Activated CD4-positive, alpha-beta T cell treated with anti-CD3 and anti-CD28 coated beads, Interleukin-2, amount 50 U/mL, for 24 hours (primary cell): ENCODE results near the gene FYB1.

Source experiments
- DNase-seq, 2 donors: peaks; one replicate each; pipeline ENCODE4 v3.0.0-alpha.2; 2020; ENCODE audit warnings: low read depth in 1 of 2, low spot score in 1 of 2

FYB1 gene

DNA sequence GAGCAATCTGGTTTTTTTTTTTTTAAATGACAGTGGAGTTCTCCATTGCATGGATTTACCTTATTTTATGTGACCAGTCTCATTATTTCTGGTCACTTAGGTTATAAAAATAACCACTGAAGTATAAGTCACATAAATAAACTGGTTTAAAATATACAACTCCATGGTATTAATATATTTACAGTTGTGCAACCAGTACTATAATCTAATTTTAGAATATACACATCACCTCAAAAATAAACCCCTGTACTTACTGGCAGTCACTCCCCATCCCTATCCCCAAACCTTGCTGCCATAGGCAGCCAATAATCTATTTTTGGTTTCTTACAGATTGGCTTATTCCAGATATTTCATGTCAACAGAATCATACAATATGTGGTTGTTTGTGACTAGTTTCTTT is 57.8 kb downstream of the FYB1 start:
- DNase-seq = no peak

DNA sequence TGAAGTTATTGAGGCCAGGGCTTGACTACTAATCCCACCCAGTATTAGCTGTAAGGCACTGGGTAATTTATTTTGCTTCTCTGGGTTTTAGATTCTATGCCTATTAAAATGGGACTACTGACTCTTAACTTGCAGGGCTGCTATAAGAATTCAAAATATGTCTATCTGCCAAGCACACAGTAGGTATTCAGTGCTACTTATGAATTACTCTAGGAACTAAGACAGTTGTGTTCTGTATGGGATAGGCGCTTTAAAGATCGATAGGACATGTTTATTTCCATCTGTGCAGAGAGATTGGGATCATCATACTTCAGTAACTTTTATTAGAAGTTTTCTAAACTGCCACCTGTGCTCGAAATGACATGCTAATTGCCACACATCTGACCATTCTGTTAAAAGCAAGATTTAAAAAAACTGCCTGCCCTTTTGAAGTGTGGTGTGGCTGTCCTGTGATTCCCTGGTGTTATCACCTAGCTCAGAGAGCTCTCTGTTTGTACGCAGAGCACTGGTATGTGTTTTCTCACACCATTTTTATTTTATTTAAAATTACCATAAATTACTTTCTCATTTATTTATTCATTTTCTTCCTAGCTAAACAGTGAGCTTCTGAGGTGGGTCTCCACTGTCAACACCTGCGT is 58.7 kb downstream of the FYB1 start:
- DNase-seq = no peak

DNA sequence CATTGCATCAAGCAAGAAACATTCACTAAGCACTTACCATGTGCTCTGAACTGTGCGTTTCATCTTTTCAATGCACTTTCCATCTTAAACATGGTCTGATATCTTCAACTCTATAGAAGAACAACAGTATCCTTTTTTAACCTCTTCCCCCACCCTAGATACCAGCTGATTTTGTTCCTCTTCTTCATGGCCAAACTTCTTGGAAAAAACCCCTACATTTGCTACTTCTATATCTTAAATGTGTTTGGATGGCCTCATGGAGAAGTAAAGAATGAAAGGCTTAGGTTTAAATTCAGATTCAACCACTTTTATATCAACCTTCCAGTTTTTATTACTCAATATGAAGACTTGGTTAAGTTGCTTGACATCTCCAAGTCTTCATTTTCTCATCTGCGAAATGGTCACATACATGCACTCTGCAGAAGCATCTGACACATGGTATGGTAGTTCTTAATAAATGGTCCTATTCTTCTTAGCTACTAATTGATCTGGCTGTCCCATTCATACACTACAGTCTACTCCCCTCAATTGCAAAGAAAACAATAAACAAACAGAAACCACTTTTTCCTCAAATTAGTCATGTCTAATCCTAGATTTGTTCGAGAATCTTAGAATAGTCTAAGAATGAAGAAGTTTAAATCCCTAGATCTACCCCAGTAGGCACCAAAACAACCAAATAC is 59.4 kb downstream of the FYB1 start:
- DNase-seq = no peak

DNA sequence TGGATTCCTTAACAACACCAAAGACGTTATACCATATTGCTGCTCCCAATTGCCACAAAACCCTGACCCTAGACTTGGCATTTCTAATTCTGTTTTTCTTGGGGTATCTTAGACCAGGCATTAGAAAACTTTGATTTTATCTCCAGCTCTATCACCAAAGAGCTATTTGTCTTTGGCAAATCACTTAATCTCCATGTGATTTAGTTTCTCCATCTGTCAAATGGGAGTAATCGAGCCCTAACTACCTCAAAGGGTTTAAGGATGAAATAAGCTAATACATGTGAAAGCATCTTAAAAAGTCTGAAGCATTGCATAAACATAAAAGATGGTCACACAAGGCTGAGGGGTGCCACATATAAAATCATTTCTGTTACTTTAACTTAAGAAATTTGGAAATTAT is 60.6 kb downstream of the FYB1 start:
- DNase-seq = no peak

DNA sequence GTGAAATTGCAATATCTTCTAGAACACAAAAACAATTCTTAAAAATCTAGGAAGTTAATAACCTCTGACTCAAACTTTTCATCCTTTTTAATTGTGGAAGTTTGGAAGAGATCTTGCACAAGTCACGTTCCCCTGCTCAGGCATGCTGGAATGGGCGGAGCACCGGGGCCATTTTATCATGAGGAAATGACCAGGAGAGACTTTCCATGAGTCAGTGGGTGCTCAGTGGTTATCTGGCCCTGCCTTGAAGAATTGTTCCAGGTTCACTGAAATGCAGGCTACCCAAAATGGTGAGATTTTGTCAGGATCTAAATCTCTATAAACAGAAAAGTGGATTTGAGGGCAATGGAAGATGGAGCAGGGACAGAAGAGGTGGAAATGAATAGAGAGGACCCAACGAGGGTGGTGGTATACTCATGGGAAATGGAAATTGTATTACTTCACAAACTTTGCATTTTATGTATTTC is 61.2 kb downstream of the FYB1 start:
- no peak for DNase-seq

DNA sequence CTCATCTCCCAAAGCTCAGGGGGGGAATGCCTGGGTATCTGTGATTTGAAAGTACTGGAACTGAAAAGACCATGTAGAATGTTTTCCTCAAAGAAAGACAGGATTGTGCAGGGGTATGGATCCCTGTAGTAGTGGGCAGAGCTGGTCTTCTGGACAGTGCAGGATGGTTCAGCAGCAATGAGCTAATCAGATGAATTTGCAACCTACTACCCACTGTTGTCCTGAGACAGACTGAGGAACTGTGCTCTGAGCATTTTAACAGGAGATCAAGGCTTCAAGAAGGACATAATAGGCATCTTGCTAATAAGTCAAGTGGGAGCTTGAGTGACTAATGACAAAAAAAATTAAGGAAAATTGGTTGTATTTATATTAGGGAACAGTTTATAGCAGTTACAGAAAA is 61.7 kb downstream of the FYB1 start:
- no peak for DNase-seq

DNA sequence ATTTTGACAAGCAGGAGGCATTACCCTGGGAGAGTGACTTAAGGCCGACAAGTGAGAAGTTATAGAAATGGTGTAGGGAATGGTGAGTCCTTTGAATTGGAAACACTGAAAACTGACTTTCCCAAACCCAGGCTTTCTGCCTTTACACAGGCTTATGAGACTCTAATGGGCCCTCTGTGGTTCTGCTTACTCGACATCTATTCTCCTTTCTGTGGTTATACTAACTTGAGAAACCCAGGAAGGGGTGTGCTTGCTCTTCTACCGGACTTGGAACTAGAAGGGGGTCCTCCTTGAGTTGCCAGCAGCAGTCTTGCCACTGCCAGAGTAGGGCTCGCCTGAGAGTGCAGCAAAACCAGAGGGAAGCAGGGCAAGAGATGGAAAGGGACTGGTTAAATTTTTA is 63.3 kb downstream of the FYB1 start:
- no peak for DNase-seq

DNA sequence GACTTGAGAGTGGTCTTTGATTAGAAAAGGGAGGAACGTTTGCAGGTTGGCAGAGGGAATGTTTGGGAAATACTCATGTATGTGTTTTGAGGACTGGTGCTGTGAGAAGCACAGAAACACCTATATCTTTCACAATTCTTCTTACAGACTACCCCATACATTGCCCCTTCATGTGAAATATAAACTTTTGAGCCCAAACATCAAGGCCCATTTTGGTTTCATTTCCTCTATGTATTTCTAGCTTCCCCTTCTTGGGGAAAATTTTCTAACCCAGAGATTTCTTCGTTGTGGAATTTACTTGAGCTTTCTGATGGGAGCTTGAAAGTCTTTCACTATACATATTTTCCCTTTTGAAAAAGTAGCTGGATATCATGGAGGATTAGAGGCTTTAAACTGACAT is 67.6 kb downstream of the FYB1 start:
- DNase-seq = no peak

DNA sequence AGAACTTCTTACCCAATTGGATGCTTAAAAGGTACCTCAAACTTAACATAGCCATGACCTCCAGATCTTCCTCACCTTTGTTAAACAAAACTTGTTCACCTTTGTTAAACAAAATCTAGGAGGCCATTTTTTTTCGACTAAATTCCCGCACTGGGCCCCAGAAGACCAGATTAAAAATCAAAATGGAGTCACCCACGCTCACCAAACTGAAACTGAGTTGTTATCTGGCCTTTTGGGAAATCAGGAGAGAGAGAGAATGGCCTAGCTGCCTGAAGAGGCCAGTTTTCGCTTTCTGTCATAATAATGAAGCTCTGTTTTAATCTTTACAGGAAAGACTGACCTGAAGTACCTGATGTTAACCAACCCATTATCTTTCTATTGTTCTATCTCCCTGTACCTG is 69.4 kb downstream of the FYB1 start:
- DNase-seq = no peak

DNA sequence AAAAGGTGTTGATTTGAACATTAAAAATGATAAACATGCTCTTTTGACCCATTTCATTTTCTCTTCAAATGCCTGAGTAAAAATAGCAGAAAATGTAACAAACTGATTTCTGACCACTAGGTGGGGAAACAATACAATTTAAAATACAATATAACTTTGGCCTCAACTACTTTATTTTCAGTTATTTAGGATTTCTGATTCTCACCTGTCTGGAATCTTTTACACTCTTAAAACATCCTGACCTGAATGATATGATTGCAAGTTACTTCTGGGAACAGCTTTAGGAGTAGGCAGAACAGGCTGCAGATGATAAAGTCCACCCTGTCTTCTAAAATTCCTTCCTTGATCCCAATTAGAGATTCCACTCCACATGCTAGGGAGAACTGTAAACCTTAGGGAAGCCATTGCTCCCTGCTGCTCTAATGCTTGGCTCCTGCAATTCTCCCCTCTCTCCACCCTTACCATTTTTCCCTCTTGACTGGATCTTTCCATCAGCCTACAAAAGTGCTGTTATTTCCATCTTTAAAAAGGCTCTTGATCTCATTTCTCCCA is 70.3 kb downstream of the FYB1 start:
- DNase-seq = no peak

DNA sequence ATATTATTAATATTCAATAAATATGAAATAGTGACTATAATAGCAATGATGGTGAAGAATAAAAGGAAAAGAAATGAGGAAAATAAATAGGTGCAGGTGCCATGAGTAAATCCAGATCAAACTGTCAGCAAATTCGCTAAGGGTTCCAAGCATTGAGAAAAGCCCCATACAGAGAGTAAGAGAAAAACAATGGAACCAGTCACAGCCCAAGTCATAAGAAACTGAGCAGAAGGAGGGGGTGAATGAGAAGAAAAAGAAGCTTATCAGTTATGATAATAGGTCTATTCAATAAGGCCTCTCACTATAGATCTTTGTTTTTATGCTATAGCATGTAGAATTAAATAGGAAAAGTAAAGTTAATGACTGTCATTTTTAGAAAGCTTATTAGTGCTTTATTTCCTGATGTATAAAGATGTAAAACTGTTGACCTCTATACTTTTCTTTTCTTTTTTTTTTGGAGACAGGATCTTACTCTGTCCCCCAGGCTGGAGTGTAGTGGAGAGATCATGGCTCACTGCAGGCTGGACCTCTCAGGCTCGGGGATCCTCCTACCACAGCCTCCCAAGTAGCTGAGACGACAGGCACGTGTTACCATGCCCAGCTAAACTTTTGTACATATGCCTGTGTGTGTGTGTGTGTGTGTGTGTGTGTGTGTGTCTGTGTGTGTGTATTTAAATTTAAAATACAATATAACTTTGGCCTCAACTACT is 72.4 kb downstream of the FYB1 start:
- no peak for DNase-seq

DNA sequence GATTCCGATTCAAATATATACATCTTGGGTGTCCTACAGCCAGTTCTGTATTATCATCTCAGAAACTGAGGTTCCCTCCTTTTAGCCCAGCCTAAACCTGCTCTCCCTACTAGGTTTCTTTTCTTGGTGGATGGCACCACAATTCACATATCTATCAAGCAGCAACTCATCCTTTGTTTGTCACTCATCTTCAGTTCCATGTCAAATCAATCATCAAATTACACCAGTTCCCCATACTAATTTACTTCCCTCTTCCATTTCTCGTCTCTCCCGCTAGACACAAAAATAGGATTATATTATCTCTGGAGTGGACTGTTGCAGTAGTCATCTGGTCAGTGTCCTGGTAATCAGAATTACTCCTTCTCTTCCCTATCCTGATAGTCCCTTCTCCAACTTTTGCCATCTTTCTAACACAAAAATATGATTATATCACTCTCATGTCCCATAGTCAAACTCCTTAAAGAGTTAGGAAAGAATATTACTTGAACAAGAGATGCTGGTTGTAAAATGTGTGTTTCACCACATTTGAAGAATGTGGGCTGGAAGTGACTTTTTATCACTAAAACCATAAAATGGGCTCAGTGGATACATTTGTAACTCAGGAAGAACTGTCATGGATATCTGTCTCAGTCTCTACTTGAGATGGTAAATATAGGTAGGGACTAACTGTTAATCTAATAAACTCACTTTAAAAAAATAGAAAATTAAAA is 76.1 kb downstream of the FYB1 start:
- no peak for DNase-seq

DNA sequence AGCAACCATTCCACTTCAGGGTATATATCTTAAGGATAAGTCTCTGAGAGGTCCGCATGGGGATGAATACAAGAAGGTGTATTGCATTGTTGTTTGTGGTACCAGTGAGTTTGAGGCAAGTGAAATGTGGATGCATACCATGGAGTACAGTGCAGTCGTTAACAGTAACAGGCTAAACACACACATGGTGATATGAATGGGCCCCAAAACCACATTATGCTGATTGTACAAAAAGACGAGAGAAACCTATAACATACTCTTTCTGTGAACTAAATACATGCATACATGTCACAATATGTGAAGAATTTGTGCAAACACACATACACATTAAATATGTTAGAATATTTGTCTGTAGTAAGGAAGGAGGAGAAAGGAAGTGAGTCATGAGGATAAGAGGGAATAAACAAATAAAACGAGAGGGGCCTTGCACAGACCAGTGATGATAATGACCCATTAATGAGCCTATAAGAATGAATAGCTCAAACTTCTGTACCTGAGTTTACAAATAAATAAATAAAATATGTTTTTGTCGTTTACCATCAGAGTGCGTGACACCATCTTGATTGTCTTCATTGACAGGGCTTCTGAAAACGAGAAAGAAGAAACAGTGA is 78.7 kb downstream of the FYB1 start:
- no peak for DNase-seq

DNA sequence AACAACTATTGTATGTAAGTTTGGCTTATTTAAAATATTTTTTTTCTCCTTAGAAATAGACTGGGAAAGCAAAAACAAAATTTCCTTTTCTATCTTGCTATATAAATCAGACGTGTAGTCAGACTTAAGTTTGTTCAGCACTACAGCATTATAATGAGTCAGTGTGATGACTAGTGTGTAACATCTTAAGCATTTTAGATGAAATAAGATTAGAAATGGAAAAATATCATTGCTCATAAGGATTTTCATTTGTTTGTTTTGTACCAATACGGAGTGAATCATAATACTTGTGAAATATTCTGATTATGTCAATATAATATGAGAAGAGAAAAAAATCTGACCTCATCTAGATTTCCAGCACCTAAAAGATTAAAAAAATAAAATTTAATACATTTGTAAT is 80.5 kb downstream of the FYB1 start:
- DNase-seq = no peak

DNA sequence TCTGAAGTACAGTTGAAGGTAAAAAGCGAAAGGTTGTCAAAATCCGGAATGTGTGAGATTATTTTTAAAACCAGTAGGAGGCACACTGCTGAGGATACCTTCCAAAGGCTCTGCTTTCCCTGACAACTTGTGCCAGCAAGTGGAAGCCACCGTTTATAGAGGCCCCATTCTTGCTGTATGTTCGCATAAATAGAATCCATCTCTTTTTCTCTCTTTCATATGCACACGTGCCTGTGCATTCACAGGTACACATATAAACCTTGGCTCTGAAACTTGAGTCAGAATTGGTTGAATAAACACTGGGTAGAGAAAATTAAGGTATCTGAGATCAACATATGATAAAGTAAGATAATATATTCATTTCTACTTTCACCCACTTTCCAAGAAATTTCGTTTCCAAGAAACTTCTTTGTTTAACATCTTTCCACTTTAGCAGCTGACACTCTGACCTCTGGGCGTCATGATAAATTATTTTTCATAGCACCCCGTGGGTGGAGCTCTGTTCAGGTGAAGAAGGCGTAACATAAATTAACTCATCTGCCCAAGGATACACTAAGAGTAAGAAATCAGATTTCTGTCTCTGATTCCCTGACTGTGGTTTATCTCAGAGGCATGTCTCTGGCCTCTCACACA is 81.4 kb downstream of the FYB1 start:
- no peak for DNase-seq

DNA sequence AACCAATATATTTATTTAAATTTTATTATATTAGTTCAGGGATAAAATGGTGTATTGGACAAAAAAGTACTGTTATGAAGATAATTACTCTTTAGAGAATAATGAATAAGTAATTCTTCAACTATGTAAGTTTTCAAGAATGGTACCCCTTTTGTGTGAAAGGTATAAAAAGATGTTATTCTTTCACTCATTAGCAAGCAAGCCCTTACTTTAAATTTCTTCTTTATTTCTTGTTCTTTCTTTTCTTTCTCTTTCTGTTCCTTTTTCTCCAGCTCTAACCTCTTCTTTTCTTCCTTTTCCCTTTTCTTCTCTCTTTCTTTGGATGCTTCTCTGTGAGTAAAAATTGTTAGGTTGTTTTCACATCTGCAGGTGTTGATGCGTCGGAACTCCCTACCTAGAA is 82.0 kb downstream of the FYB1 start:
- no peak for DNase-seq

DNA sequence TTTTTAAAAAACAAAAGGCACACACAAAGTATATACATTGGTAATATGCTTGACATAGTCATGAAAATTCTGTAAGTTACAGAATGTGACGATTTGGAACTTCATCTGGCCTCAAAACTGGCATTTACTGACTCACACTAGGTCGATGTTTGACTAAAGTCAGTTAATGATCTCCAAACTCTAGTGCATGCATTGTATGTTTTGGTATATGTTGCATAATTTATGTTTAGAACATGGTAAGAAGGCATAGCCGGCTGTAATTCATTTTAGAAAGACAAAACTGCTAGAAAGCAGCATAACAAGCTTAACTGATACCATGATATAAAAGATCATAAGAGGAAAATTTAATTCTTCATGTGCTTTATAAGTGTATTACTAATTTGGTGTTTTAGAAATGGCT is 86.6 kb downstream of the FYB1 start:
- no peak for DNase-seq

DNA sequence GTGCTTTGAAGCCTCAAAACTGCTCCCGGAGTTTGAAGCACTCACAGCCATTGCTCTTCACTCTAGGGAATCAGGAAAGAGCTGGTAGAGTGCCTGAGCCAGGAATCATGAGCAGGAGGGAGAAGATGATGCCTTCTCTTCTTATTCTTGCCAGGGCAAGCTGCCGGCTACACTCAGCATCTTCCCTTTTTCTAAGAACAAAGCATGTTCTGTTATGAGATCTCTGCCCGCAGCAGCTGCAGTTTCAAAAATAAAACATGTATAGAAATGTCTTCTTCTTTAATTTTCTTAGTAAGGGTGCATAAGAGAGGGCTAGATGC is 87.3 kb downstream of the FYB1 start:
- no peak for DNase-seq

DNA sequence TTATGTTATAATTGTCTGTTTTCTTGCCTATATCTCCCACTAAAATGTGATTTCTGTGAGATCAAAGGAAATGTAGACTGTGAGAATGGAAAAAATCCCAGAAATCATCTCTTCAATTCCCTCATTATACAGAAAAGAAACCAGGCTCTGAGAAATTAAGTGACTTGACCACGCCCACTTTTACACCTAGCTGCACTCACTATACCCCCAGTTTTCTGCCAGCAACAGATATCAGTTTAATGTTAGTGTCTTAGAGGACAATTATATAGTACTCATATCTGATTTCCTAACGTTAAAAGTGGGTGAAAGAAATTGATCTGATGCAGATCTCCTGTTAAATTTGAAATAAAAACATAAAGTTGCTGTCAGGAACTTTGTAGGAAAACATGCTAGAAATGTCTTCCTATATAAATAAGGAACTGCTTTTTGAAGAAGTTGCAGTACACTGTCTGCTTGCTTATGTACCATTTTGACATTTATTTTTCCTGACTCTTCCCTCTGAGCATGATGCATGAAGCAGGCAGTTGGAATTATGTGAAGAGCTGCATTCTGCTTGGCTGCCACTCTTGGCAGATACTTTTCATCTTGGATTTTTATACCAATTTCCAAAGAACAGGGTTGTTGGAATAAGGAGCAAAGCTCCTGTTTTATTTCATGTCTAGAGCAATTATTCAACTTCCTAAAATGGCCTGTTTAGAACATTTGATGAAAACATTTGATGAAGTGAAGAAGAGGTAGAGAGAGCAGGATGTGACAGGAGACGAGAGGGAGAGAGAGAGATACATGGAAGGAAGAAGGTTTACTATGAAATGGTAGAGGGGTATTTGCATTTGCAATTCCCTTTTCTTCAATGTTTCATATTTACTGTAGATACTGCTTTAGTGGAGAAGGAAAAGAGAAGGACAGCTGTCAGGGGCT is 87.9 kb downstream of the FYB1 start:
- no peak for DNase-seq

DNA sequence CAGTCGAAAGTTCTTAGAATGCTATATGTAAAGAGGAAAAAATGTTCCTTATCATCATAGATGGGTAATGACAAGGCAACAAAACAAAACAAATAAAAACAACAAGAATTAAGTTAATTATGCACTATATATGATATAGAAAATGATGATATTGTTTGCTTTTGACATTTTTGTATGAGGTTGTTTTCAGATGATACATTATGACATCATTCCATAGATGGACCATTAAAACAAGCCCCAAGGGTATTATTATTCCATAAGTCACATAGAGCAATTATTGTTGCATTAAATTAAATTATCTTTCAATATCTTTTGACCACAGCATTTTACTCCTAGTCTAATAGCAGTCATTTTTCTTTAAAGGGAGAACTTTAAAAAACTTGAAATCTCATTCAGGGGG is 88.6 kb downstream of the FYB1 start:
- no peak for DNase-seq
